NCI-H2171 treated with DMSO at 0.1 percent for 48 hours (cell line): ENCODE data around the gene COL6A5.
"Not testable (repeated sequence)": the region's sequence is repeated elsewhere in the genome, so short reads cannot be mapped to it uniquely, and the experiment has no call there.

Experiments
- DNase-seq: peaks from one replicate; lab custom pipeline; 2025; lab: John Stamatoyannopoulos, UW

The COL6A5 gene

GRCh38 chr3:130433306-130433705 lies 87.8 kb downstream of the COL6A5 start:
- no peak for DNase-seq

- no peak for DNase-seq
Observed at GRCh38 chr3:130442284-130442683, 96.8 kb downstream of the COL6A5 start.

GRCh38 chr3:130446840-130447239 lies 101.4 kb downstream of the COL6A5 start:
- not testable (repeated sequence) for DNase-seq

GRCh38 chr3:130448155-130448554 lies 102.7 kb downstream of the COL6A5 start:
- not testable (repeated sequence) for DNase-seq

- DNase-seq: no peak
Observed at GRCh38 chr3:130456540-130456939, 111.1 kb downstream of the COL6A5 start.

GRCh38 chr3:130457671-130458070 lies 112.2 kb downstream of the COL6A5 start:
- no peak for DNase-seq

- no peak for DNase-seq
Observed at GRCh38 chr3:130459944-130460343, 114.5 kb downstream of the COL6A5 start.

GRCh38 chr3:130462089-130462488 lies 116.6 kb downstream of the COL6A5 start:
- DNase-seq: no peak

- DNase-seq: no peak
Observed at GRCh38 chr3:130463221-130463620, 117.7 kb downstream of the COL6A5 start.

- DNase-seq: no peak
Observed at GRCh38 chr3:130465521-130465920, 120.0 kb downstream of the COL6A5 start.

GRCh38 chr3:130468311-130468710 lies 122.8 kb downstream of the COL6A5 start:
- no peak for DNase-seq

- DNase-seq: no peak
Observed at GRCh38 chr3:130470126-130470525, 124.7 kb downstream of the COL6A5 start.

- DNase-seq: no peak
Observed at GRCh38 chr3:130473416-130473815, 127.9 kb downstream of the COL6A5 start.

- DNase-seq: peak; percentile 27
Observed at GRCh38 chr3:130480736-130481135, 135.3 kb downstream of the COL6A5 start.

- no peak for DNase-seq
Observed at GRCh38 chr3:130488288-130488687, 142.8 kb downstream of the COL6A5 start.

- no peak for DNase-seq
Observed at GRCh38 chr3:130488769-130489450, 143.4 kb downstream of the COL6A5 start.

GRCh38 chr3:130490241-130490640 lies 144.8 kb downstream of the COL6A5 start:
- no peak for DNase-seq

- no peak for DNase-seq
Observed at GRCh38 chr3:130491431-130491830, 146.0 kb downstream of the COL6A5 start.

GRCh38 chr3:130504701-130505100 lies 159.2 kb downstream of the COL6A5 start:
- no peak for DNase-seq

GRCh38 chr3:130506031-130506430 lies 160.6 kb downstream of the COL6A5 start:
- no peak for DNase-seq

GRCh38 chr3:130507746-130508145 lies 162.3 kb downstream of the COL6A5 start:
- no peak for DNase-seq

- no peak for DNase-seq
Observed at GRCh38 chr3:130509008-130509407, 163.5 kb downstream of the COL6A5 start.

GRCh38 chr3:130514681-130515080 lies 169.2 kb downstream of the COL6A5 start:
- no peak for DNase-seq

GRCh38 chr3:130515755-130516154 lies 170.3 kb downstream of the COL6A5 start:
- no peak for DNase-seq
